MM.1S (cell line): ENCODE results near the gene FBXW10.
"Not testable (repeated sequence)": the region's sequence is repeated elsewhere in the genome, so short reads cannot be mapped to it uniquely, and the experiment has no call there.

Experiments used
- DNase-seq: peaks from one replicate; pipeline ENCODE4 v3.0.0-alpha.2; 2015
- H2AFZ ChIP-seq: fragments of 300-600 bp; sonication (generic); 2 replicates; pipeline ENCODE4 v1.6.0; 2016; ENCODE audit warnings: antibody characterized with exemption, low read length
- H3F3A ChIP-seq: fragments of 300-600 bp; sonication (generic); 2 replicates; pipeline ENCODE4 v1.6.1; 2016; ENCODE audit warnings: mild to moderate bottlenecking, antibody characterized with exemption, low read length, moderate library complexity, mixed read lengths; ENCODE audit not compliant: insufficient read depth
- H3K27ac ChIP-seq: fragments of 300-600 bp; sonication (generic); 2 replicates; pipeline ENCODE4 v1.5.1; 2016; ENCODE audit warnings: mild to moderate bottlenecking, low read length
- H3K27me3 ChIP-seq: fragments of 300-600 bp; sonication (generic); replicated peaks from 2 replicates; pipeline ENCODE4 v1.6.0; 2016; ENCODE audit warnings: low read length; ENCODE audit not compliant: insufficient read depth
- H3K36me3 ChIP-seq: fragments of 300-600 bp; sonication (generic); replicated peaks from 2 replicates; pipeline ENCODE4 v1.6.1; 2016; ENCODE audit warnings: mild to moderate bottlenecking, low read length, mixed read lengths; ENCODE audit not compliant: insufficient read depth
- H3K4me1 ChIP-seq: fragments of 300-600 bp; sonication (generic); 2 replicates; pipeline ENCODE4 v1.6.1; 2016; ENCODE audit warnings: low read length, mixed read lengths
- H3K4me2 ChIP-seq: fragments of 300-600 bp; sonication (generic); 2 replicates; pipeline ENCODE4 v1.6.0; 2016; ENCODE audit warnings: low read depth, low read length
- H3K4me3 ChIP-seq: fragments of 300-600 bp; sonication (generic); 2 replicates; pipeline ENCODE4 v1.5.1; 2016; ENCODE audit warnings: low read length, mixed read lengths
- H3K79me2 ChIP-seq: fragments of 300-600 bp; sonication (generic); 2 replicates; pipeline ENCODE4 v1.6.1; 2016; ENCODE audit warnings: mixed run types, low read length, mixed read lengths
- H3K9ac ChIP-seq: fragments of 300-600 bp; sonication (generic); 2 replicates; pipeline ENCODE4 v1.6.1; 2016; ENCODE audit warnings: low read length, mixed read lengths
- H3K9me2 ChIP-seq: fragments of 300-600 bp; sonication (generic); replicated peaks from 2 replicates; pipeline ENCODE4 v1.6.1; 2016; ENCODE audit warnings: mild to moderate bottlenecking, low read length, mixed read lengths; ENCODE audit not compliant: insufficient read depth
- H3K9me3 ChIP-seq: fragments of 300-600 bp; sonication (generic); replicated peaks from 2 replicates; pipeline ENCODE4 v1.6.1; 2016; ENCODE audit warnings: mild to moderate bottlenecking, low read length, mixed read lengths; ENCODE audit not compliant: insufficient read depth
- H4K20me1 ChIP-seq: fragments of 300-600 bp; sonication (generic); 2 replicates; pipeline ENCODE4 v1.6.1; 2016; ENCODE audit warnings: mild to moderate bottlenecking, low read length, moderate library complexity, mixed read lengths; ENCODE audit not compliant: insufficient read depth
- CTCF ChIP-seq: fragments of 300-600 bp; sonication (generic); IDR thresholded peaks from 2 replicates; pipeline ENCODE4 v1.5.1; 2016; ENCODE audit warnings: antibody characterized with exemption, low read length, mixed read lengths

The FBXW10 gene

GRCh38 chr17:18712354-18712999, 31.4 kb upstream of the FBXW10 start:
- not testable (repeated sequence) for H3F3A ChIP-seq, H3K36me3 ChIP-seq, H2AFZ ChIP-seq, H3K27ac ChIP-seq, H3K9me3 ChIP-seq, H3K79me2 ChIP-seq, H3K4me3 ChIP-seq, H3K27me3 ChIP-seq, H3K9me2 ChIP-seq, H3K9ac ChIP-seq, H3K4me2 ChIP-seq, H3K4me1 ChIP-seq, H4K20me1 ChIP-seq
- DNase-seq, result peak; percentile 55
- peak; percentile 30 for TF ChIP-seq CTCF

GRCh38 chr17:18718643-18719427, 25.0 kb upstream of the FBXW10 start:
- H3K4me2 ChIP-seq, H3F3A ChIP-seq, H2AFZ ChIP-seq, DNase-seq, H3K4me3 ChIP-seq, H3K9ac ChIP-seq, H3K9me2 ChIP-seq, H3K36me3 ChIP-seq, H3K27me3 ChIP-seq, H3K9me3 ChIP-seq, H3K4me1 ChIP-seq, H3K27ac ChIP-seq, H4K20me1 ChIP-seq, H3K79me2 ChIP-seq: not testable (repeated sequence)

- not testable (repeated sequence) for H3K9me2 ChIP-seq, H3K4me2 ChIP-seq, H4K20me1 ChIP-seq, DNase-seq, H3K4me3 ChIP-seq, H2AFZ ChIP-seq, H3K36me3 ChIP-seq, H3K27me3 ChIP-seq, H3K9me3 ChIP-seq, H3K27ac ChIP-seq, H3K9ac ChIP-seq, H3K79me2 ChIP-seq, H3K4me1 ChIP-seq, H3F3A ChIP-seq
These were observed 24.3 kb upstream of the FBXW10 start for GRCh38 chr17:18719428-18720110.

- not testable (repeated sequence) for H3K79me2 ChIP-seq, H3K4me3 ChIP-seq, H3K9me3 ChIP-seq, H3K27me3 ChIP-seq, H4K20me1 ChIP-seq, H3K9me2 ChIP-seq, H3K36me3 ChIP-seq, H3F3A ChIP-seq, DNase-seq, H3K4me1 ChIP-seq, H3K27ac ChIP-seq, H3K9ac ChIP-seq, H2AFZ ChIP-seq, H3K4me2 ChIP-seq
These were observed 21.9 kb upstream of the FBXW10 start for GRCh38 chr17:18721775-18722547.

GRCh38 chr17:18722612-18723011, 21.2 kb upstream of the FBXW10 start:
- not testable (repeated sequence) for DNase-seq, H3K4me3 ChIP-seq, H3K4me2 ChIP-seq, H2AFZ ChIP-seq, H3K9me2 ChIP-seq, H4K20me1 ChIP-seq, H3F3A ChIP-seq, H3K9ac ChIP-seq, H3K27ac ChIP-seq, H3K4me1 ChIP-seq, H3K79me2 ChIP-seq, H3K9me3 ChIP-seq, H3K36me3 ChIP-seq, H3K27me3 ChIP-seq

GRCh38 chr17:18723509-18723908, 20.3 kb upstream of the FBXW10 start:
- not testable (repeated sequence) for H3K79me2 ChIP-seq, DNase-seq, H3K36me3 ChIP-seq, H3F3A ChIP-seq, H3K27me3 ChIP-seq, H2AFZ ChIP-seq, H3K9me3 ChIP-seq, H3K9ac ChIP-seq, H3K9me2 ChIP-seq, H3K27ac ChIP-seq, H3K4me3 ChIP-seq, H3K4me1 ChIP-seq, H3K4me2 ChIP-seq, H4K20me1 ChIP-seq

- H3K9me3 ChIP-seq, H3K27ac ChIP-seq, H3K9me2 ChIP-seq, H3K4me3 ChIP-seq, H3K27me3 ChIP-seq, H3K9ac ChIP-seq, H3K4me1 ChIP-seq, H3K36me3 ChIP-seq, DNase-seq, H2AFZ ChIP-seq, H3K79me2 ChIP-seq, H3K4me2 ChIP-seq, H4K20me1 ChIP-seq, H3F3A ChIP-seq: not testable (repeated sequence)
These were observed 11.4 kb upstream of the FBXW10 start for GRCh38 chr17:18732438-18732837.
